Measurements from ENCODE around the gene SCAP. TPM values are rescaled to one million over a fixed set of nuclear protein-coding genes. Genes with fewer than 3 reads are reported as not detected.
"Not testable (repeated sequence)": the region's sequence is repeated elsewhere in the genome, so short reads cannot be mapped to it uniquely, and the experiment has no call there.

The SCAP gene
- polyA plus RNA-seq, 1 of the 3 experiments (the other 2 are of a cell fraction) = 28.0 TPM

- H3K27ac ChIP-seq (ENCODE audit: low read depth in 2 of 2, low read length in 1 of 2) = no peak overlapping the region
- no peak overlapping the region for H3K4me2 ChIP-seq
- H3K4me1 ChIP-seq (ENCODE audit: control insufficient read depth in 1 of 2, insufficient read depth in 2 of 2, low read depth in 1 of 2, low read length in 1 of 2) = peaks cover 0 to 5% of the 10 kb centered on the region in 2 experiments; a peak in 1 of 4 replicates
- no peak overlapping the region for H3K9ac ChIP-seq
- no peaks in the 10 kb centered on the region for H3K9me2 ChIP-seq
- POLR2A ChIA-PET = no interaction called here
- H3K4me3 ChIP-seq (ENCODE audit: low read depth in 2 of 2, low read length in 1 of 2) = no peak overlapping the region
- no peak for DNase-seq
- no peaks in the 10 kb centered on the region for H3K36me3 ChIP-seq (replicated peaks in 1 of 2; ENCODE audit: control insufficient read depth in 1 of 2, insufficient read depth in 2 of 2, low read length in 1 of 2)
- no peaks in the 10 kb centered on the region for H3K27me3 ChIP-seq (ENCODE audit: insufficient read depth)
- peaks cover 70% of the 10 kb centered on the region for H3K79me2 ChIP-seq (ENCODE audit: insufficient read depth)
- H3F3A ChIP-seq (replicated peaks; ENCODE audit: insufficient read depth) = no peaks in the 10 kb centered on the region
- TF ChIP-seq SIN3A (IDR thresholded peaks at IDR 0.05; ENCODE audit: borderline replicate concordance, low read depth, low read length) (no peak), FOSL2 (IDR thresholded peaks at IDR 0.05; ENCODE audit: borderline replicate concordance, low read depth) (no peak), ELF1 (IDR thresholded peaks at IDR 0.05) (no peak), CHD2 (IDR thresholded peaks at IDR 0.05; ENCODE audit: low read length, partially characterized antibody) (no peak), EZH2phosphoT487 (IDR thresholded peaks at IDR 0.05; ENCODE audit: borderline replicate concordance, low read depth) (no peak)
- H2AFZ ChIP-seq (ENCODE audit: low read depth) = no peak overlapping the region
- CTCF ChIA-PET = no interaction called here
- no peaks in the 10 kb centered on the region for H3K9me3 ChIP-seq
- H4K20me1 ChIP-seq (ENCODE audit: insufficient read depth) = peaks cover 32% of the 10 kb centered on the region
- 62% methylated on average over 3 of the region's 3 CpGs for WGBS (ENCODE audit: low lambda C conversion rate)
Observed at GRCh38 chr3:47473391-47473790, 2.4 kb downstream of the SCAP start.

GRCh38 chr3:47469616-47470015 is 6.1 kb downstream of the SCAP start:
- no peak overlapping the region for H3K4me2 ChIP-seq
- no peaks in the 10 kb centered on the region; a peak in 1 of 4 replicates for H3K4me1 ChIP-seq (ENCODE audit: control insufficient read depth in 1 of 2, insufficient read depth in 2 of 2, low read depth in 1 of 2, low read length in 1 of 2)
- TF ChIP-seq TEAD4 (IDR thresholded peaks at IDR 0.05; ENCODE audit: borderline replicate concordance, insufficient read depth) = no peak
- TF ChIP-seq GABPA (IDR thresholded peaks at IDR 0.05; ENCODE audit: low read depth) = no peak
- no peak for TF ChIP-seq CHD2 (IDR thresholded peaks at IDR 0.05; ENCODE audit: low read length, partially characterized antibody)
- no peak for TF ChIP-seq TAF1 (IDR thresholded peaks at IDR 0.05; ENCODE audit: borderline replicate concordance, low read depth, low read length)
- TF ChIP-seq RAD21 (IDR thresholded peaks at IDR 0.05; ENCODE audit: low read length) = no peak
- no peak for TF ChIP-seq MAX (IDR thresholded peaks at IDR 0.05; ENCODE audit: low read depth)
- TF ChIP-seq EP300 (IDR thresholded peaks at IDR 0.05; ENCODE audit: borderline replicate concordance in 1 of 2, low read depth in 1 of 2, low read length in 1 of 2) = no peak
- no peak for TF ChIP-seq JUND (IDR thresholded peaks at IDR 0.05)
- TF ChIP-seq ELF1 (IDR thresholded peaks at IDR 0.05) = no peak
- TF ChIP-seq RXRA (IDR thresholded peaks at IDR 0.05; ENCODE audit: borderline replicate concordance, low read depth) = no peak
- TF ChIP-seq RFX5 (IDR thresholded peaks at IDR 0.05; ENCODE audit: low read length) = no peak
- H3K27me3 ChIP-seq (ENCODE audit: insufficient read depth) = no peaks in the 10 kb centered on the region
- no peaks in the 10 kb centered on the region; the same call in 1 of the 2 replicates for H3K9me3 ChIP-seq
- peaks cover 97% of the 10 kb centered on the region for H3K79me2 ChIP-seq (ENCODE audit: insufficient read depth)
- POLR2A ChIA-PET = no interaction called here
- H2AFZ ChIP-seq (ENCODE audit: low read depth) = no peak overlapping the region
- no peak for DNase-seq
- no peaks in the 10 kb centered on the region for H3K9me2 ChIP-seq
- no peak overlapping the region for H3K4me3 ChIP-seq (ENCODE audit: low read depth in 2 of 2, low read length in 1 of 2)
- 98% methylated on average over 3 of the region's 3 CpGs for WGBS (ENCODE audit: low lambda C conversion rate)
- peaks cover 35% of the 10 kb centered on the region for H4K20me1 ChIP-seq (ENCODE audit: insufficient read depth)
- H3K27ac ChIP-seq (ENCODE audit: low read depth in 2 of 2, low read length in 1 of 2) = no peak overlapping the region
- CTCF ChIA-PET = interaction anchor here (1.1 kb wide), 1 partner anchor 49 kb away, joined by 5 read pairs; no protein-coding TSS in a partner anchor
- H3K36me3 ChIP-seq (replicated peaks in 1 of 2; ENCODE audit: control insufficient read depth in 1 of 2, insufficient read depth in 2 of 2, low read length in 1 of 2) = peaks cover 0 to 5% of the 10 kb centered on the region in 2 experiments
- no peak overlapping the region for H3K9ac ChIP-seq
- no peaks in the 10 kb centered on the region for H3F3A ChIP-seq (replicated peaks; ENCODE audit: insufficient read depth)

- not testable (repeated sequence) for H3K9me3 ChIP-seq
- H3K79me2 ChIP-seq (ENCODE audit: insufficient read depth) = peaks cover 97% of the 10 kb centered on the region
Observed at GRCh38 chr3:47468315-47468714, 7.4 kb downstream of the SCAP start.

More at GRCh38 chr3:47468315-47468714, 7.4 kb downstream of the SCAP start:
- H3K4me3 ChIP-seq (ENCODE audit: low read depth in 2 of 2, low read length in 1 of 2); H3K36me3 ChIP-seq (replicated peaks in 1 of 2; ENCODE audit: control insufficient read depth in 1 of 2, insufficient read depth in 2 of 2, low read length in 1 of 2); DNase-seq; H3K4me1 ChIP-seq (ENCODE audit: control insufficient read depth in 1 of 2, insufficient read depth in 2 of 2, low read depth in 1 of 2, low read length in 1 of 2); H3K27ac ChIP-seq (ENCODE audit: low read depth in 2 of 2, low read length in 1 of 2); H2AFZ ChIP-seq (ENCODE audit: low read depth); H3K9me2 ChIP-seq; H3F3A ChIP-seq (replicated peaks; ENCODE audit: insufficient read depth); H3K4me2 ChIP-seq; POLR2A ChIA-PET; CTCF ChIA-PET; H3K9ac ChIP-seq; H3K27me3 ChIP-seq (ENCODE audit: insufficient read depth): not testable (repeated sequence)
- 92% methylated on average over 1 of the region's 1 CpG for WGBS (ENCODE audit: low lambda C conversion rate)
- peaks cover 27% of the 10 kb centered on the region for H4K20me1 ChIP-seq (ENCODE audit: insufficient read depth)

Measured in SK-N-SH (cell line).